ENCODE results near the gene TCIRG1.

Gene TCIRG1

GRCh38 chr11:68016904-68017817, 21.7 kb upstream of the TCIRG1 start:
- DNase-seq: no peak

GRCh38 chr11:68017980-68018729, 20.7 kb upstream of the TCIRG1 start:
- DNase-seq: no peak

GRCh38 chr11:68018730-68019190, 20.1 kb upstream of the TCIRG1 start:
- DNase-seq: no peak

- DNase-seq: no peak
Observed at GRCh38 chr11:68019486-68019885, 19.3 kb upstream of the TCIRG1 start.

- DNase-seq: no peak
Observed at GRCh38 chr11:68020575-68020974, 18.2 kb upstream of the TCIRG1 start.

GRCh38 chr11:68021167-68021787, 17.5 kb upstream of the TCIRG1 start:
- no peak for DNase-seq

- no peak for DNase-seq
Observed at GRCh38 chr11:68022531-68022930, 16.3 kb upstream of the TCIRG1 start.

GRCh38 chr11:68024508-68024907, 14.3 kb upstream of the TCIRG1 start:
- no peak for DNase-seq

GRCh38 chr11:68025047-68025446, 13.8 kb upstream of the TCIRG1 start:
- DNase-seq: no peak

GRCh38 chr11:68026391-68027105, 12.3 kb upstream of the TCIRG1 start:
- no peak for DNase-seq

- DNase-seq: no peak
Observed at GRCh38 chr11:68027667-68028066, 11.2 kb upstream of the TCIRG1 start.

GRCh38 chr11:68028802-68029545, 9.9 kb upstream of the TCIRG1 start:
- DNase-seq: peak in 1 of 2 donors; percentile 43

GRCh38 chr11:68030318-68031143, 8.3 kb upstream of the TCIRG1 start, which contains the start of gene NDUFS8:
Gene NDUFS8, plus strand, starts transcription at chr11:68030681. Its CDS starts 1,471 bp downstream, at chr11:68032152.
- DNase-seq: peak; percentile 99 to 100

GRCh38 chr11:68031144-68031464, 7.7 kb upstream of the TCIRG1 start:
- DNase-seq: peak in 1 of 2 donors; percentile 32

- DNase-seq: no peak
Observed at GRCh38 chr11:68032003-68032402, 6.8 kb upstream of the TCIRG1 start.

- DNase-seq: no peak
Observed at GRCh38 chr11:68032997-68033707, 5.7 kb upstream of the TCIRG1 start.

- no peak for DNase-seq
Observed at GRCh38 chr11:68033708-68034045, 5.1 kb upstream of the TCIRG1 start.

- DNase-seq: no peak
Observed at GRCh38 chr11:68035266-68035876, 3.5 kb upstream of the TCIRG1 start.

- peak; percentile 81 to 93 for DNase-seq
Observed at GRCh38 chr11:68036141-68036716, 2.6 kb upstream of the TCIRG1 start.
